Activated CD8-positive, alpha-beta memory T cell treated with anti-CD3 and anti-CD28 coated beads, Interleukin-2, amount 10 ng/mL, durations not matched to agents 7 days and 5 days (primary cell): Measurements from ENCODE around the gene THBS2. TPM values are rescaled to one million over a fixed set of nuclear protein-coding genes. Genes with fewer than 3 reads are reported as not detected.

ENCODE experiments used
- ATAC-seq: fragments of 150-1000 bp; cut with Tn5 transposase; one replicate; pipeline ENCODE4 v1.10.0; 2021; ENCODE audit warnings: moderate library complexity
- CTCF ChIA-PET: fragments of 350-600 bp; sonication (Branson Sonifier 250); formaldehyde crosslinking; loops from one replicate; lab custom pipeline; 2021; ENCODE audit warnings: antibody characterized with exemption; lab: Charles Lee
- DNase-seq: peaks from one replicate; pipeline ENCODE4 v3.0.0-alpha.2; 2020
- H3K27ac Mint-ChIP-seq: one replicate; pipeline ENCODE4 v1.8.0; 2021; ENCODE audit warnings: mild to moderate bottlenecking, mixed read lengths
- H3K27me3 Mint-ChIP-seq: one replicate; pipeline ENCODE4 v1.8.0; 2021; ENCODE audit warnings: mixed read lengths
- H3K36me3 Mint-ChIP-seq: one replicate; pipeline ENCODE4 v1.8.0; 2021; ENCODE audit warnings: mild to moderate bottlenecking, mixed read lengths
- H3K4me1 Mint-ChIP-seq: one replicate; pipeline ENCODE4 v1.8.0; 2021; ENCODE audit warnings: mixed read lengths
- H3K4me3 Mint-ChIP-seq: one replicate; pipeline ENCODE4 v1.8.0; 2021; ENCODE audit warnings: mild to moderate bottlenecking, moderate library complexity, mixed read lengths
- H3K9me3 Mint-ChIP-seq: one replicate; pipeline ENCODE4 v1.8.0; 2022; ENCODE audit warnings: low read depth, mixed read lengths
- total RNA-seq, 2 experiments: library from RNA; stranded (reverse); gene quantifications; one replicate each; pipeline ENCODE4 v1.2.3, GENCODE V29; 2021

Gene THBS2
- total RNA-seq, 2 experiments from 2014 or later = not detected

DNA sequence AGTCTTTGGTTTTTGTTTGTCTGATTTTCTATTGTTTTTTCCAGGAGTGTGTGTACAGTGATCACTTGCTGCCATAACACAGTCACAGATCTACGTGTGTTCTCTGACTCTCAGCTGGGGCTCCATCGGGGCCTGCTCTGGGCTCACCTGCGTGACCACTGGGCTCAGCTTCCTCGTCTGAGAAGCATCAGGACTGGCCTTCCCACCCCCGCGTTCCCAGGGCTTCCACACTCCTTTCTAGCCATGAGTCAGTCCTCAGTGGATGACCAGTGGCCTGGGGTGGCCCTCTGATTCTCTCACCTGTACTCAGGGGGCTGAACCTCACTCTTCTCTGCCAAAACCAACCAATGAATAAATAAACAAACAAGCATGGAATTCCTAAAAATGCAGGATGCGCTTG, 14.5 kb downstream of the THBS2 start:
- Mint-ChIP-seq H3K36me3 (no peaks in the 10 kb centered on the region), H3K4me3 (no peak overlapping the region), H3K4me1 (no peaks in the 10 kb centered on the region), H3K9me3 (peaks cover 7% of the 10 kb centered on the region), H3K27ac (no peak overlapping the region), H3K27me3 (peaks cover 2% of the 10 kb centered on the region)
- CTCF ChIA-PET = no interaction called here
- DNase-seq = no peak
- ATAC-seq = no peak

DNA sequence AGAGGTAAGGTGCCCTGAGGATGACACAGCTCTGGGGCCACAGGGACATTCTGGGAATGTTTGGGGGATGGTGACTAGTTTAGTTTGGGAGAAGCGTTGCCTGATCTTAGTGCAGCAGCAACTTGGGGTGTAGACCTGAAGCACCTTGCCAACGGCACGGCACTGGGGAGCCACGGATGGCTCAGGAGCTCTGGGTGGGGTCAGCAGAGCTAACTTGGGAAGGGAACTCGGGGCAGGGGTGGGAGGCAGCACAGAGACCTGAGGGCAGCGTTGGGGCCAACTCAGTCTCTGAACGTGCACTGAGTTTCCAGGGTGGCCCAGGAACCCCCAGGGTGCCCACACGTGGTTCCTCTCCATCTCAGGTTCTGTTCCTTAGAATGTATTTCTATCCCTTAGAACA, 14.9 kb downstream of the THBS2 start:
- Mint-ChIP-seq H3K36me3 (no peaks in the 10 kb centered on the region), H3K4me3 (no peak overlapping the region), H3K27me3 (peaks cover 2% of the 10 kb centered on the region), H3K4me1 (no peaks in the 10 kb centered on the region), H3K27ac (no peak overlapping the region), H3K9me3 (peaks cover 11% of the 10 kb centered on the region)
- CTCF ChIA-PET = no interaction called here
- no peak for ATAC-seq
- DNase-seq = no peak

DNA sequence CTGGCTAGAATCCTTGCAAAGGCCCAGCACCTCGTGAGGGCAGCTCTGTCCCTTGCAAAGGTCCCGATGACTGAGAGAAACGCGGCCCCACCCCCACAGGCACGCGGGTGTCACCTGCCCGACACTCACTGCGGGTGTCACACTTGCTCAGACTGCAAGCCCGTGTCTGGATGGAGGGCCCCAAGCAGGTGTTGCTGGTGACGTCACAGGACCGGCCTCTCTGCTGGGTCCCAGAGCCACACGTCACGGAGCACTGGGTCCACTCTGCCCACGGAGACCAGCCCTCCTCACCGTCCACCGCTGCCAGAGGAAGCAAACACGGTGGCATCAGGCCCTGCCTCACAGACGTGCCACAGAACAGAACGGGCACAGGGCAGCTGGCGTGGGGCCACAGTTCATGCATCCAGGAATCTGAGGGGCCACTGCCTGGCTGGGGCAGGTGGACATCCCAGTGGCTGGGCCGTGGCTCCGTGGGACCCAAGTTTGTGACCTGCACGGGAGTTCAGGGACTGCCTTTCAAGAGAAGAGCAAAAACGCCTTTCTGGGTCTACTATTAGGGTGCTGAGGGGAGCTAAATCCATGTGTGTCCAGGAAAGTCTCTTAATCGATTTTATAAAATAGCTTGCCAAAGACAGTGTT, 16.0 kb downstream of the THBS2 start:
- DNase-seq = no peak
- Mint-ChIP-seq H3K27me3 (peaks cover 2% of the 10 kb centered on the region), H3K27ac (no peak overlapping the region), H3K9me3 (peaks cover 19% of the 10 kb centered on the region), H3K4me1 (no peaks in the 10 kb centered on the region), H3K4me3 (no peak overlapping the region), H3K36me3 (no peaks in the 10 kb centered on the region)
- no peak for ATAC-seq
- CTCF ChIA-PET = no interaction called here

DNA sequence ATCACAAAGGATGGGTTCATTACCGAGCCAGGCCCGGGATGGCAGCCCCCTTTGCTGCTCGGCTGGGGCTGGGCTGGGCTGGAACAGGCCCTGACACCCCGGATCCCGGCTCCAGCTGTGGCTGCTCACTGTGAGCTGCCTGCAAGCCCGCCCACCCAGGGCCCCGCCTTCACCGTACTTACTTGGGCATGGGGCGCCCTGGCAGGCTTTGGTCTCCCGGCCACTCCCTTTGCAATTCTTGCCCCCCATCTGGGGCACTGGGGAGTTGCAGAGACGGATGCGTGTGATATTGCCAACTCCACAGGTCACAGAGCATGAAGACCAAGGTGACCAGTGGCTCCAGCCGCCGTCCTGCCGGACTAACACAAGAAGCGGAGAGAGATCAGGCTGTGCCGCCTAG, 16.7 kb downstream of the THBS2 start:
- CTCF ChIA-PET = no interaction called here
- DNase-seq = no peak
- Mint-ChIP-seq H3K27me3 (peaks cover 2% of the 10 kb centered on the region), H3K4me1 (no peaks in the 10 kb centered on the region), H3K27ac (no peak overlapping the region), H3K36me3 (no peaks in the 10 kb centered on the region), H3K4me3 (no peak overlapping the region), H3K9me3 (peaks cover 19% of the 10 kb centered on the region)
- no peak for ATAC-seq

DNA sequence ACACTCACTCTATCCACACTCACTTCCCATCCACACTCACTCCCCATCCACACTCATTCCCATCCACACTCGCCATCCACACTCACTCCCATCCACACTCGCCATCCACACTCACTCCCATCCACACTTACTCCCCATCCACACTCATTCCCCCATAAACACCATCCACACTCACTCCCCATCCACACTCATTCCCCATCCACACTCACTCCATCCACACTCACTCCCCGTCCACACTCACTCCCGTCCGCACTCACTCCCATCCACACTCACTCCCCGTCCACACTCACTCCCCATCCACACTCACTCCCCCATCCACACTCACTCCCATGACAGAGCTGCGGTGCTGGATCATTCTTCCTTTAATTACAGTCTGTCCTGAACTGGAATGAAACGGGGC, 17.1 kb downstream of the THBS2 start:
- no peak for DNase-seq
- Mint-ChIP-seq H3K4me3 (no peak overlapping the region), H3K36me3 (no peaks in the 10 kb centered on the region), H3K4me1 (no peaks in the 10 kb centered on the region), H3K27me3 (peaks cover 2% of the 10 kb centered on the region), H3K9me3 (peaks cover 19% of the 10 kb centered on the region), H3K27ac (no peak overlapping the region)
- no peak for ATAC-seq
- CTCF ChIA-PET = no interaction called here

DNA sequence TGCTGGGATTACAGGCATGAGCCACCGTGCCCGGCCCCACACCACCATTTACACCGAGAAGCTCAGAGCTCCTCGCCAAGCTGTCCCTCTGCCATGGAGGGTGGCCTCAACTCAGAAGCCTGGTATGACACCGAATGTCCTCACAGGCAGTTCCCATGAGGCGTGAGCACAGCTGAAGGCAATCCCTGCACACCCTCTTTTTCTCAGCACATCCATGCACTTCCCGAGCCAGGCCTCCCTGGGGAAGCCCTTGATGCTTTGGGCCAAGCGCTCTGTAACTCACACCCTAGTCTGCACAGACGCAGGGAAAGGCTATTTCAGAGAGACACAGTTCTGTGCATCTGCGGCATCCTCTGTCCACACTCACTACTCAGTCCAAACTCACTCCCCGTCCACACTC, 18.4 kb downstream of the THBS2 start:
- no peak for ATAC-seq
- CTCF ChIA-PET = no interaction called here
- H3K4me1 Mint-ChIP-seq = no peaks in the 10 kb centered on the region
- no peaks in the 10 kb centered on the region for H3K36me3 Mint-ChIP-seq
- no peak for DNase-seq
- H3K27me3 Mint-ChIP-seq = peaks cover 2% of the 10 kb centered on the region
- peaks cover 19% of the 10 kb centered on the region for H3K9me3 Mint-ChIP-seq
- H3K27ac Mint-ChIP-seq = no peak overlapping the region
- H3K4me3 Mint-ChIP-seq = no peak overlapping the region

DNA sequence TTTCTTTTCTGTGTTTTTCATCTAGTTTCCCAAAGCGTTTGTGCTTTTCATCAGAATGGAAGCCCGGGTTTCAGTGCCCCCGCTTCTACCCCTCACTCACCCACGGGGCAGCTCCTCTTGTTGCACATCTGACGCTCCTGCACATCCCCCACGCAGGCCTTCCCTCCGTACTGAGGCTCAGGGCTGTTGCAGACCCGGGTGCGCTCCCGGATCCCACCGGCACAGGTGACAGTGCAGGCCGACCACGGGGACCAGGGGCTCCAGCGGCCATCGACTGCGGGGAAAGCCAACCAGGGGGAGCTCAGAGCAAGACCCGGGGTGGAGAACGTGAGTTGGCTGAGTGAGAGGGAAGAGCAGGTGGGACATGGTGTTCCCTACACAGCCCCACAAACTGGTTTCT, 19.0 kb downstream of the THBS2 start:
- H3K36me3 Mint-ChIP-seq = no peaks in the 10 kb centered on the region
- H3K27ac Mint-ChIP-seq = no peak overlapping the region
- peaks cover 2% of the 10 kb centered on the region for H3K27me3 Mint-ChIP-seq
- no peaks in the 10 kb centered on the region for H3K4me1 Mint-ChIP-seq
- no peak overlapping the region for H3K4me3 Mint-ChIP-seq
- peaks cover 19% of the 10 kb centered on the region for H3K9me3 Mint-ChIP-seq
- DNase-seq (no peak), ATAC-seq (no peak)
- CTCF ChIA-PET = no interaction called here

DNA sequence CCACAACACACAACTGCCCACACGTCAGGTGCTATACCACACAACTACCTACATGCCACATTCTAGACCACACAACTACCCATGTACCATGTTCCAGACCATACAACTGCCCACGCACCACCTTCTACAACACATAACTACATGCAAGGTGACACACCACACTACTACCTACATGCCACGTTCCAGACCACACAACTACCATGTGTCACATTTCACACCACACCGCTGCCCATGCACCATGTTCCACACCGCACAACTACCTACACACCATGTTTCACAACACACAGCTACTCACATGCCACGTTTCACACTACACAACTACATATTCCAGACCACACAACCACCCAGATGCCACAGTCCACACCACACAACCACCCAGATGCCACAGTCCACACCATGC, 19.8 kb downstream of the THBS2 start:
- Mint-ChIP-seq H3K27ac (no peak overlapping the region), H3K27me3 (no peaks in the 10 kb centered on the region), H3K36me3 (no peaks in the 10 kb centered on the region), H3K9me3 (peaks cover 19% of the 10 kb centered on the region), H3K4me1 (no peaks in the 10 kb centered on the region), H3K4me3 (no peak overlapping the region)
- ATAC-seq = no peak
- CTCF ChIA-PET = no interaction called here
- peak; percentile 21 for DNase-seq

DNA sequence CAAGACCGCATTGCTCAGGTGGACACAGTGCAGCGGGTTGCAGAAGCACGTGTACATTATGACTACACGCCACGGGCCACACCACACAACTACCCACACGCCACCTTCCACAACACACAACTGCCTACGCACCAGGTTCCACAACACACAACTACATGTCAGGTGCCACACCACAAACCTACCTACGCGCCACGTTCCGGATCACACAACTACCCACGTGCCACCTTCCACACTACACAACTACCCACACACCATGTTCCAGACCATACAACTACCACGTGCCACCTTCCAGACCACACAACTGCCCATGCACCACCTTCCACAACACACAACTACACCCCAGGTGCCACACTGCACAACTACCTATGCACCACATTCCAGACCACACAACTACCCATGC, 20.5 kb downstream of the THBS2 start:
- Mint-ChIP-seq H3K36me3 (no peaks in the 10 kb centered on the region), H3K27me3 (no peaks in the 10 kb centered on the region), H3K4me3 (no peak overlapping the region), H3K4me1 (no peaks in the 10 kb centered on the region), H3K27ac (no peak overlapping the region), H3K9me3 (peaks cover 19% of the 10 kb centered on the region)
- DNase-seq = peak; percentile 14
- no peak for ATAC-seq
- CTCF ChIA-PET = no interaction called here

DNA sequence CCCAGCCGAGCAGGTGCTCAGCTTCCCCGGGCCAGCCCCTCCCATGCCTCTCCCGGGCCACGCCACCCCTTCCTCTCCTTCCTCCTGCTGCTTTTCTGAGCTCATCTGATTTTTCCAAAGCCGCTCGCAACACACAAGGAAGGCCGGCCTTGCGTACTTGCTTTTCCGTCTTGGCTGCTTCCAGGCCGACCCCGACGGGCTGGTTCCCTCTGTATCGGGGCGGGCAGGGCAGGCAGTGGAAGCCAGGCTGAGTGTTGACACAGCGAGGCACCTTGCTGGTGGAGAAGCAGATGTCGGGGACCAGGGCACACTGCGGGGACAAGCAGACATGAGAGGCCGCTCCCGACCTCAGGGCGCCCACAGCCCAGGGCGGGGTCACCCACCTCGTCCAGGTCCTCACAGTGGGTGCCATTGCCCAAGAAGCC, 21.1 kb downstream of the THBS2 start:
- peak; percentile 21 for DNase-seq
- Mint-ChIP-seq H3K4me3 (no peak overlapping the region), H3K27me3 (no peaks in the 10 kb centered on the region), H3K27ac (no peak overlapping the region), H3K4me1 (no peaks in the 10 kb centered on the region), H3K36me3 (no peaks in the 10 kb centered on the region), H3K9me3 (peaks cover 19% of the 10 kb centered on the region)
- CTCF ChIA-PET = no interaction called here
- no peak for ATAC-seq

DNA sequence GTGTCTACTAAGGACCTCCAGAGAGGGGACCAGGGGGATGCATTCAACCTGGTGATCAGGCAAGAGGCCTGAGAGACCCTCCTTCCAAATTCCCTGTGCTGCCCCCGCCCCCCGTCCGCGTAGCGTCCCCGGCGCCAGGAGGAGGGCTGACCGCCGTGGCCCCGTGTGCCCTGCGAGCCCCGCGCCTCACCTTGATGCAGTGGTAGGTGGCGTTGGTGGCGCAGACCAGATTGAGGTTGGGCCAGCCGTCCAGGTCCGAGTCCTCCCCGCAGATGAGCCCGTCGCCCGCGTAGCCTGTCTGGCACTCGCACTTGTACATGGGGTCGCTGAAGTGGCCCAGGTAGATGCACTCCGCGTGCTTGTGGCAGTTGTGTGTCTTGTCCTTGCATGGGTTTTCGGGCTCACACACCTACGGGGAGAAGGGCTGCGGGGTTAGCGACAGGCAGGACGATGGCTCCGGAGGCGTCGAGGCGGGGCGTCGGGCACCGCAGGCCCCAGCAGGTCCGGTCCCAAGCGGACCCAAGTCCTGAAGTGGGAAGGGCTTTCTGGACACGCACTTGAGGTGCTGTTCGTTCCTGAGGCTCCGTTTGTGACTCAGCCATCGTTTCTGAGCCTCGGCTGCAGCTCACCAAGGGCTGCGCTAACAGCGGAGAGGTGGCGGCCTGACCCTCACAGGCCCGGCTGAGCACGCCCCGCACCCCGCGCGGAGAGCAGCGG, 21.7 kb downstream of the THBS2 start:
- ATAC-seq (no peak), DNase-seq (peak; percentile 37)
- H3K36me3 Mint-ChIP-seq = no peaks in the 10 kb centered on the region
- CTCF ChIA-PET = no interaction called here
- no peak overlapping the region for H3K27ac Mint-ChIP-seq
- no peak overlapping the region for H3K4me3 Mint-ChIP-seq
- no peaks in the 10 kb centered on the region for H3K27me3 Mint-ChIP-seq
- no peaks in the 10 kb centered on the region for H3K4me1 Mint-ChIP-seq
- H3K9me3 Mint-ChIP-seq = peaks cover 19% of the 10 kb centered on the region

DNA sequence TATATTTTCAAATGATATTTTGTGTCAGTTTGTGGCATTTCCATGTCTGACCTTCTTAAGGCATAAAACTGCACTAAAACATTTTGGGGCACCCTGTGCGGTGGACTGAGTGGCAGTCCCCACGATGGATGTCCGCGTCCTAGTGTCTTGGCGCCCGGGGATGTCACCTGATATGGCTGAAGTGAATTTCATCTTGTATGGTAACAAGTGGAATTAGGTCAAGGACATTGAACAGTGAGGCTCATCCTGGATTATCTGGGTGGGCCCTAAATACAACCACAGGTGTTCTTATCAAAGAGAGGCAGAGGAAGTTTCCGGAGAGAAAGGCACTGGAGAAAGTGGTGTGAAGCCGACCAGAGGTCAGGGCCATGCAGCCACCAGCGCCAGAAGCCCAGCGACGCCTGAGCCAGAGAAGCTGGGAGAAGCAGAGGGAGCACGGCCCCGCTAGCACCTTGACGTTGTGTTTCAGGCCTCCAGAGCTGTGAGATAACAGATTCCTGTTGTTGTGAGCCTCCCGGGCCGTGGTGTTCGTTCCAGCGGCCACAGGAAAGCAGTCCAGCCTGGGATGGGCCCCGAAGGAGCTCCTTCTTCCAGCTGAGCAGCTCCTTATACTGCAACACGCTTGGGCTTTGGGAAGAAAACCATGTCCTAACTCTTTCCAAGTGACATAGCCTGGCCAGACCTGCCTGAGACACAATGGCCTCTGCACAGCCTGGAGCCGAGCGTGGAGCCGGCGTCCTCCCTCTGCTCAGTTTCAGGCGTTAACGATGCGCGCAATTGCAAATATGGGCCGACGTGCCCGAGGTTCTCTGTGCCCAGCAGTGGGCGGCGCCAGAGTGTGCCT, 22.5 kb downstream of the THBS2 start:
- H3K27me3 Mint-ChIP-seq = no peaks in the 10 kb centered on the region
- DNase-seq (peak; percentile 22), ATAC-seq (no peak)
- H3K4me1 Mint-ChIP-seq = no peaks in the 10 kb centered on the region
- no peak overlapping the region for H3K4me3 Mint-ChIP-seq
- H3K36me3 Mint-ChIP-seq = no peaks in the 10 kb centered on the region
- CTCF ChIA-PET = no interaction called here
- H3K27ac Mint-ChIP-seq = no peak overlapping the region
- H3K9me3 Mint-ChIP-seq = peaks cover 19% of the 10 kb centered on the region

DNA sequence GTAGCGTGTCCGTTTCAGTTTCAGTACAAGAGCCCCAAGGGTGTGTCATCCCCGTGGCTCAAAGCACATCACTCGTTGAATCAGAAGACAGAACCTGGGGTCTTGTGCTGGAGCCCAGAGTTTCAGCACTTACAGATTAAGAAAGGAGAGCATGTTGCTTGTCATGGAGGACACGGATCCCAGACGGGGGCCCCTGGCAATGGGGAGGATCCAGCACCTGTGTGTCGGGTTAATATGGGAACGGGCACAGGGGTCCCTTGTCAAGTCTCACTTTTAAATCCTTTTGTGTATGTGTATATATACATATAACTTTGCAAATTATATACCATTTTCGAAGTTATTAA, 23.4 kb downstream of the THBS2 start:
- DNase-seq (peak; percentile 37), ATAC-seq (no peak)
- Mint-ChIP-seq H3K9me3 (peaks cover 15% of the 10 kb centered on the region), H3K27me3 (no peaks in the 10 kb centered on the region), H3K4me1 (no peaks in the 10 kb centered on the region), H3K36me3 (no peaks in the 10 kb centered on the region), H3K27ac (no peak overlapping the region), H3K4me3 (no peak overlapping the region)
- CTCF ChIA-PET = no interaction called here
